Measurements from ENCODE around the gene BABAM2.
"Not testable (repeated sequence)": the region's sequence is repeated elsewhere in the genome, so short reads cannot be mapped to it uniquely, and the experiment has no call there.

BABAM2 gene

DNA sequence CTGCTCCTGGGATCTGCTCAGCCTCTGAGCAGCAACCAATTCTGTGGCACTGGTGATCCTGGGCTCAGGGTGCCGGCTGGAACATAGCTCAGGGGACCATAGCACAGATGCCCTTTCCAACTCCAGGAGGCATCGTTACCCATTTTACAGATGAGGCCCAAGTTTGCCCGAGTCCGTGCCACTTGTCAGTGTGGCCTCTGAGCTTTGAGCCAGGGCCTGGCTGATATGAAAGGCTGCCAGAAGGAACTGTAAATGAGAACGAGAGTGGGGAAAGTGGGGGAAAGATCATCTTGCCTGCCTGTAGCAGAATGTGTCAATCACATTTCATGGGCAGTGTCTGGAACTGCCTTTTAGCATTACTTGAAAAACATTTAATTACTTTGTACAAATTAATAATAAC lies 478.8 kb downstream of the BABAM2 start:
- H3K4me2 ChIP-seq (ENCODE audit: insufficient read depth, low read length) = no peak overlapping the region
- H4K20me1 ChIP-seq (ENCODE audit: insufficient read depth, low read length) = peaks cover 8% of the 10 kb centered on the region; the same call in 1 of the 2 replicates
- peaks cover 34% of the 10 kb centered on the region for H3K4me1 ChIP-seq (ENCODE audit: insufficient read depth, low read length)
- no peak overlapping the region for H2AFZ ChIP-seq (ENCODE audit: low read depth, low read length)
- no peak overlapping the region for H3K4me3 ChIP-seq (ENCODE audit: low read depth in 1 of 2, low read length in 2 of 2)
- no peaks in the 10 kb centered on the region for H3K36me3 ChIP-seq (ENCODE audit: insufficient read depth, low read length)
- H3K79me2 ChIP-seq (ENCODE audit: insufficient read depth, low read length) = no peaks in the 10 kb centered on the region
- TF ChIP-seq EZH2 (IDR thresholded peaks at IDR 0.05; ENCODE audit: borderline replicate concordance, low read depth, low read length, severe bottlenecking) = no peak
- TF ChIP-seq, protein P1, sequence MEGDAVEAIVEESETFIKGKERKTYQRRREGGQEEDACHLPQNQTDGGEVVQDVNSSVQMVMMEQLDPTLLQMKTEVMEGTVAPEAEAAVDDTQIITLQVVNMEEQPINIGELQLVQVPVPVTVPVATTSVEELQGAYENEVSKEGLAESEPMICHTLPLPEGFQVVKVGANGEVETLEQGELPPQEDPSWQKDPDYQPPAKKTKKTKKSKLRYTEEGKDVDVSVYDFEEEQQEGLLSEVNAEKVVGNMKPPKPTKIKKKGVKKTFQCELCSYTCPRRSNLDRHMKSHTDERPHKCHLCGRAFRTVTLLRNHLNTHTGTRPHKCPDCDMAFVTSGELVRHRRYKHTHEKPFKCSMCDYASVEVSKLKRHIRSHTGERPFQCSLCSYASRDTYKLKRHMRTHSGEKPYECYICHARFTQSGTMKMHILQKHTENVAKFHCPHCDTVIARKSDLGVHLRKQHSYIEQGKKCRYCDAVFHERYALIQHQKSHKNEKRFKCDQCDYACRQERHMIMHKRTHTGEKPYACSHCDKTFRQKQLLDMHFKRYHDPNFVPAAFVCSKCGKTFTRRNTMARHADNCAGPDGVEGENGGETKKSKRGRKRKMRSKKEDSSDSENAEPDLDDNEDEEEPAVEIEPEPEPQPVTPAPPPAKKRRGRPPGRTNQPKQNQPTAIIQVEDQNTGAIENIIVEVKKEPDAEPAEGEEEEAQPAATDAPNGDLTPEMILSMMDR (IDR thresholded peaks at IDR 0.05; ENCODE audit: borderline replicate concordance, extremely low read depth, low read length, poor library complexity, severe bottlenecking) = no peak
- ATAC-seq (ENCODE audit: insufficient read depth, low read depth) = no peak
- H3K27ac ChIP-seq (ENCODE audit: low read length) = no peak overlapping the region
- H3K27me3 ChIP-seq (ENCODE audit: insufficient read depth, low read length, poor library complexity) = no peaks in the 10 kb centered on the region
- no peak overlapping the region for H3K9ac ChIP-seq (ENCODE audit: low read depth, low read length)
- DNase-seq = no peak
- no peaks in the 10 kb centered on the region for H3K9me3 ChIP-seq (ENCODE audit: insufficient read depth, low read length, severe bottlenecking)

- no peaks in the 10 kb centered on the region for H3K36me3 ChIP-seq (ENCODE audit: insufficient read depth, low read length)
- ATAC-seq (ENCODE audit: insufficient read depth, low read depth) = no peak
- H3K4me1 ChIP-seq (ENCODE audit: insufficient read depth, low read length) = peaks cover 24% of the 10 kb centered on the region
- no peak for TF ChIP-seq EZH2 (IDR thresholded peaks at IDR 0.05; ENCODE audit: borderline replicate concordance, low read depth, low read length, severe bottlenecking)
- TF ChIP-seq, protein P1 (IDR thresholded peaks at IDR 0.05; ENCODE audit: borderline replicate concordance, extremely low read depth, low read length, poor library complexity, severe bottlenecking) = no peak
- H3K27ac ChIP-seq (ENCODE audit: low read length) = no peak overlapping the region
- no peaks in the 10 kb centered on the region for H3K27me3 ChIP-seq (ENCODE audit: insufficient read depth, low read length, poor library complexity)
- no peaks in the 10 kb centered on the region for H3K9me3 ChIP-seq (ENCODE audit: insufficient read depth, low read length, severe bottlenecking)
- no peak overlapping the region for H3K4me3 ChIP-seq (ENCODE audit: low read depth in 1 of 2, low read length in 2 of 2)
- no peak for DNase-seq
- H3K4me2 ChIP-seq (ENCODE audit: insufficient read depth, low read length) = no peak overlapping the region
- no peak overlapping the region for H3K9ac ChIP-seq (ENCODE audit: low read depth, low read length)
- H2AFZ ChIP-seq (ENCODE audit: low read depth, low read length) = no peak overlapping the region
- H4K20me1 ChIP-seq (ENCODE audit: insufficient read depth, low read length) = peaks cover 8% of the 10 kb centered on the region; the same call in 1 of the 2 replicates
- no peaks in the 10 kb centered on the region for H3K79me2 ChIP-seq (ENCODE audit: insufficient read depth, low read length)
Observed at GRCh38 chr2:28370354-28370753, 479.8 kb downstream of the BABAM2 start.

- not testable (repeated sequence) for H3K27me3 ChIP-seq (ENCODE audit: insufficient read depth, low read length, poor library complexity); H3K4me3 ChIP-seq (ENCODE audit: low read depth in 1 of 2, low read length in 2 of 2); H4K20me1 ChIP-seq (ENCODE audit: insufficient read depth, low read length); ATAC-seq (ENCODE audit: insufficient read depth, low read depth); DNase-seq; H3K27ac ChIP-seq (ENCODE audit: low read length); H2AFZ ChIP-seq (ENCODE audit: low read depth, low read length); H3K9me3 ChIP-seq (ENCODE audit: insufficient read depth, low read length, severe bottlenecking); H3K79me2 ChIP-seq (ENCODE audit: insufficient read depth, low read length); H3K36me3 ChIP-seq (ENCODE audit: insufficient read depth, low read length); H3K4me2 ChIP-seq (ENCODE audit: insufficient read depth, low read length); H3K9ac ChIP-seq (ENCODE audit: low read depth, low read length)
- H3K4me1 ChIP-seq (ENCODE audit: insufficient read depth, low read length) = peaks cover 10% of the 10 kb centered on the region
Observed at GRCh38 chr2:28371728-28372127, 481.2 kb downstream of the BABAM2 start.

GRCh38 chr2:28373854-28374253 lies 483.3 kb downstream of the BABAM2 start:
- no peaks in the 10 kb centered on the region for H3K4me1 ChIP-seq (ENCODE audit: insufficient read depth, low read length)
- H3K9ac ChIP-seq (ENCODE audit: low read depth, low read length) = no peak overlapping the region

More at GRCh38 chr2:28373854-28374253, 483.3 kb downstream of the BABAM2 start:
- H4K20me1 ChIP-seq (ENCODE audit: insufficient read depth, low read length) = peaks cover 2% of the 10 kb centered on the region; the same call in 1 of the 2 replicates
- H3K4me3 ChIP-seq (ENCODE audit: low read depth in 1 of 2, low read length in 2 of 2) = no peak overlapping the region
- TF ChIP-seq, protein P1 (IDR thresholded peaks at IDR 0.05; ENCODE audit: borderline replicate concordance, extremely low read depth, low read length, poor library complexity, severe bottlenecking) = no peak
- no peak for TF ChIP-seq EZH2 (IDR thresholded peaks at IDR 0.05; ENCODE audit: borderline replicate concordance, low read depth, low read length, severe bottlenecking)
- H3K36me3 ChIP-seq (ENCODE audit: insufficient read depth, low read length) = no peaks in the 10 kb centered on the region
- DNase-seq = no peak
- no peak overlapping the region for H3K4me2 ChIP-seq (ENCODE audit: insufficient read depth, low read length)
- ATAC-seq (ENCODE audit: insufficient read depth, low read depth) = no peak
- no peak overlapping the region for H2AFZ ChIP-seq (ENCODE audit: low read depth, low read length)
- no peaks in the 10 kb centered on the region for H3K79me2 ChIP-seq (ENCODE audit: insufficient read depth, low read length)
- H3K9me3 ChIP-seq (ENCODE audit: insufficient read depth, low read length, severe bottlenecking) = no peaks in the 10 kb centered on the region
- no peak overlapping the region for H3K27ac ChIP-seq (ENCODE audit: low read length)
- H3K27me3 ChIP-seq (ENCODE audit: insufficient read depth, low read length, poor library complexity) = no peaks in the 10 kb centered on the region

All from DND-41 (cell line).